ENCODE data around the gene ADGB. TPM values are rescaled to one million over a fixed set of nuclear protein-coding genes. Genes with fewer than 3 reads are reported as not detected.

Gene ADGB
- total and polyA plus RNA-seq, 2 donors (not counting 1 experiment from before 2014, with no cell fraction given), result not detected

- Mint-ChIP-seq H3K4me1 (no peaks in the 10 kb centered on the region), H3K27me3 (no peaks in the 10 kb centered on the region), H3K4me3 (no peak overlapping the region), H3K27ac (no peak overlapping the region), H3K9me3 (ENCODE audit: insufficient read depth) (no peaks in the 10 kb centered on the region)
- no peak overlapping the region for H2AFZ ChIP-seq (ENCODE audit: insufficient read depth, low read depth, low read length, poor library complexity, severe bottlenecking)
- no peak for ATAC-seq (ENCODE audit: low read depth)
- no peak for TF ChIP-seq CTCF (IDR thresholded peaks at IDR 0.05)
- no peak for TF ChIP-seq EZH2 (IDR thresholded peaks at IDR 0.05; ENCODE audit: borderline replicate concordance, insufficient read depth, low read depth, low read length, poor library complexity, severe bottlenecking)
- H3K4me3 ChIP-seq (ENCODE audit: control extremely low read depth in 1 of 5, extremely low read depth in 1 of 5, insufficient read depth in 1 of 5, low read depth in 2 of 5, low read length in 4 of 5), result no peak overlapping the region
- H3K4me2 ChIP-seq (replicated peaks; ENCODE audit: low read depth, low read length, poor library complexity, severe bottlenecking), result no peak overlapping the region
- no peaks in the 10 kb centered on the region for H3K4me1 ChIP-seq (ENCODE audit: control insufficient read depth in 2 of 2, insufficient read depth in 2 of 2, low read length in 2 of 2)
- no peaks in the 10 kb centered on the region for H3K9me3 ChIP-seq (ENCODE audit: control extremely low read depth in 1 of 3, control insufficient read depth in 2 of 3, insufficient read depth in 1 of 3, low read length in 2 of 3)
- intact Hi-C loops (cut with micrococcal nuclease), result no loop called here
- H3K27ac ChIP-seq (ENCODE audit: low read length in 2 of 2), result no peak overlapping the region
- H3K9ac ChIP-seq (ENCODE audit: low read length), result no peak overlapping the region
- no peak for DNase-seq
- ChIA-PET CTCF (no interaction called here), POLR2A (no interaction called here)
- WGBS (ENCODE audit: insufficient coverage), result 82% methylated on average over 3 of the region's 4 CpGs
- no peaks in the 10 kb centered on the region for H3K27me3 ChIP-seq (replicated peaks in 1 of 4; ENCODE audit: control extremely low read depth in 1 of 4, control insufficient read depth in 3 of 4, insufficient read depth in 4 of 4, low read length in 3 of 4)
- H4K20me1 ChIP-seq (ENCODE audit: control insufficient read depth, insufficient read depth, low read length, poor library complexity, severe bottlenecking), result no peaks in the 10 kb centered on the region
- no peaks in the 10 kb centered on the region for H3K36me3 ChIP-seq (replicated peaks in 1 of 2; ENCODE audit: control extremely low read depth in 1 of 2, control insufficient read depth in 1 of 2, extremely low read depth in 1 of 2, insufficient read depth in 2 of 2, low read length in 1 of 2)
- no peaks in the 10 kb centered on the region for H3K79me2 ChIP-seq (ENCODE audit: control insufficient read depth, insufficient read depth, low read length)
These were observed 71.4 kb downstream of the ADGB start for GRCh38 chr6:146670161-146670560.

- no peak overlapping the region for H3K9ac ChIP-seq (ENCODE audit: low read length)
- 100% methylated on average over 1 of the region's 3 CpGs for WGBS (ENCODE audit: insufficient coverage)
- POLR2A ChIA-PET, result no interaction called here
These were observed 74.3 kb downstream of the ADGB start for GRCh38 chr6:146673069-146673468.

More at GRCh38 chr6:146673069-146673468, 74.3 kb downstream of the ADGB start:
- intact Hi-C loops (cut with micrococcal nuclease), result no loop called here
- H3K79me2 ChIP-seq (ENCODE audit: control insufficient read depth, insufficient read depth, low read length), result no peaks in the 10 kb centered on the region
- DNase-seq, result no peak
- TF ChIP-seq EZH2 (IDR thresholded peaks at IDR 0.05; ENCODE audit: borderline replicate concordance, insufficient read depth, low read depth, low read length, poor library complexity, severe bottlenecking) (no peak), CTCF (IDR thresholded peaks at IDR 0.05) (no peak)
- no peaks in the 10 kb centered on the region for H3K4me1 ChIP-seq (ENCODE audit: control insufficient read depth in 2 of 2, insufficient read depth in 2 of 2, low read length in 2 of 2)
- H3K27me3 ChIP-seq (replicated peaks in 1 of 4; ENCODE audit: control extremely low read depth in 1 of 4, control insufficient read depth in 3 of 4, insufficient read depth in 4 of 4, low read length in 3 of 4), result no peaks in the 10 kb centered on the region
- no peak overlapping the region for H3K4me2 ChIP-seq (replicated peaks; ENCODE audit: low read depth, low read length, poor library complexity, severe bottlenecking)
- H3K4me3 ChIP-seq (ENCODE audit: control extremely low read depth in 1 of 5, extremely low read depth in 1 of 5, insufficient read depth in 1 of 5, low read depth in 2 of 5, low read length in 4 of 5), result no peak overlapping the region
- H3K27ac Mint-ChIP-seq, result no peak overlapping the region
- H3K9me3 ChIP-seq (ENCODE audit: control extremely low read depth in 1 of 3, control insufficient read depth in 2 of 3, insufficient read depth in 1 of 3, low read length in 2 of 3), result no peaks in the 10 kb centered on the region
- CTCF ChIA-PET, result no interaction called here
- H3K27ac ChIP-seq (ENCODE audit: low read length in 2 of 2), result no peak overlapping the region
- H2AFZ ChIP-seq (ENCODE audit: insufficient read depth, low read depth, low read length, poor library complexity, severe bottlenecking), result no peak overlapping the region
- no peaks in the 10 kb centered on the region for H3K4me1 Mint-ChIP-seq
- H3K4me3 Mint-ChIP-seq, result no peak overlapping the region
- H3K9me3 Mint-ChIP-seq (ENCODE audit: insufficient read depth), result no peaks in the 10 kb centered on the region
- H3K27me3 Mint-ChIP-seq, result no peaks in the 10 kb centered on the region
- H4K20me1 ChIP-seq (ENCODE audit: control insufficient read depth, insufficient read depth, low read length, poor library complexity, severe bottlenecking), result no peaks in the 10 kb centered on the region
- H3K36me3 ChIP-seq (replicated peaks in 1 of 2; ENCODE audit: control extremely low read depth in 1 of 2, control insufficient read depth in 1 of 2, extremely low read depth in 1 of 2, insufficient read depth in 2 of 2, low read length in 1 of 2), result no peaks in the 10 kb centered on the region
- no peak for ATAC-seq (ENCODE audit: low read depth)

Measured in B cell (primary cell).